ENCODE data around the gene SPON2. TPM values are rescaled to one million over a fixed set of nuclear protein-coding genes. Genes with fewer than 3 reads are reported as not detected.
A peak's percentile ranks its signal among the peaks of the same experiment; 100 is the strongest.

The SPON2 gene
- total RNA-seq, 1 experiment from 2014 or later, result 1.8 TPM

DNA sequence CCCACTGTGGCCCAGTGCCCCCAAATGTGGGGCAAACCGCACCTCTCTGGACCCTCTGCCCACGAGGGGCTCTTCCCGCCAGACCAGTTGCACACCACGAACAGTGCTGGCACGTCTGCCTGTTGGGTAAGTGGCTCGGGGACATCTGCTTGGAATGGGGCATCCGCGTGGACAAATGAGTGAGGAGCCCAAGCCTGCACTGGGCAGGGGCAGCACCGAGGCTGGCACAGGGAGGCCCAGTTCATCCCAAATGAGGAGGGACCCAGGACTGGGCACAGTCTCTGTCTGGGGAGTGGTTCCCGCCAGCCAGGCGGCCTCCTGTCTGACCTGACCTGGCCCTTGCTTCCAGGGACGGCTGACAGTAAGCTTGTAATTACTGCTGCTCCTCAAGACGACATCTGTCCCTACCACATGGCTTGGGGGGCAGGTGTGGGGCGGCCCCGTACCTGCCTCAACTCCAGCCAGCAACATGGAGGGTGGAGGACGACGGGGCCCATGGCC, 3.2 kb downstream of the SPON2 start:
- Histone ChIP-seq H3K4me1 (ENCODE audit: control insufficient read depth, insufficient read depth, low read length) (peaks cover 6% of the 10 kb centered on the region; the same call in 1 of the 2 replicates), H3K36me3 (ENCODE audit: control insufficient read depth, insufficient read depth, low read length) (no peaks in the 10 kb centered on the region), H3K27ac (ENCODE audit: low read length) (no peak overlapping the region), H3K9me3 (ENCODE audit: control insufficient read depth, insufficient read depth, low read depth, low read length) (no peaks in the 10 kb centered on the region), H3K27me3 (ENCODE audit: control insufficient read depth, insufficient read depth, low read length) (no peaks in the 10 kb centered on the region), H3K4me3 (ENCODE audit: low read depth in 2 of 2, low read length in 2 of 2) (no peak overlapping the region)
- DNase-seq (ENCODE audit: low read depth, low spot score), result no peak
- intact Hi-C loops (cut with micrococcal nuclease; ENCODE audit: unreplicated experiment), result no loop called here
- ChIA-PET CTCF (interaction anchor here (0.5 to 0.6 kb wide), 2 partner anchors 11 to 182 kb away, joined by 3 read pairs; no protein-coding TSS in a partner anchor), POLR2A (no interaction called here)
- TF ChIP-seq, protein P1, sequence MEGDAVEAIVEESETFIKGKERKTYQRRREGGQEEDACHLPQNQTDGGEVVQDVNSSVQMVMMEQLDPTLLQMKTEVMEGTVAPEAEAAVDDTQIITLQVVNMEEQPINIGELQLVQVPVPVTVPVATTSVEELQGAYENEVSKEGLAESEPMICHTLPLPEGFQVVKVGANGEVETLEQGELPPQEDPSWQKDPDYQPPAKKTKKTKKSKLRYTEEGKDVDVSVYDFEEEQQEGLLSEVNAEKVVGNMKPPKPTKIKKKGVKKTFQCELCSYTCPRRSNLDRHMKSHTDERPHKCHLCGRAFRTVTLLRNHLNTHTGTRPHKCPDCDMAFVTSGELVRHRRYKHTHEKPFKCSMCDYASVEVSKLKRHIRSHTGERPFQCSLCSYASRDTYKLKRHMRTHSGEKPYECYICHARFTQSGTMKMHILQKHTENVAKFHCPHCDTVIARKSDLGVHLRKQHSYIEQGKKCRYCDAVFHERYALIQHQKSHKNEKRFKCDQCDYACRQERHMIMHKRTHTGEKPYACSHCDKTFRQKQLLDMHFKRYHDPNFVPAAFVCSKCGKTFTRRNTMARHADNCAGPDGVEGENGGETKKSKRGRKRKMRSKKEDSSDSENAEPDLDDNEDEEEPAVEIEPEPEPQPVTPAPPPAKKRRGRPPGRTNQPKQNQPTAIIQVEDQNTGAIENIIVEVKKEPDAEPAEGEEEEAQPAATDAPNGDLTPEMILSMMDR (IDR thresholded peaks at IDR 0.05), result no peak
- no peak for TF ChIP-seq TCF7L2 (IDR thresholded peaks at IDR 0.05; ENCODE audit: low read depth, low read length)
- TF ChIP-seq POLR2AphosphoS5 (IDR thresholded peaks at IDR 0.05; ENCODE audit: low read depth, low read length), result no peak
- TF ChIP-seq SIN3A (IDR thresholded peaks at IDR 0.05; ENCODE audit: borderline replicate concordance, insufficient read depth, low read depth, low read length), result no peak
- TF ChIP-seq, protein P2, sequence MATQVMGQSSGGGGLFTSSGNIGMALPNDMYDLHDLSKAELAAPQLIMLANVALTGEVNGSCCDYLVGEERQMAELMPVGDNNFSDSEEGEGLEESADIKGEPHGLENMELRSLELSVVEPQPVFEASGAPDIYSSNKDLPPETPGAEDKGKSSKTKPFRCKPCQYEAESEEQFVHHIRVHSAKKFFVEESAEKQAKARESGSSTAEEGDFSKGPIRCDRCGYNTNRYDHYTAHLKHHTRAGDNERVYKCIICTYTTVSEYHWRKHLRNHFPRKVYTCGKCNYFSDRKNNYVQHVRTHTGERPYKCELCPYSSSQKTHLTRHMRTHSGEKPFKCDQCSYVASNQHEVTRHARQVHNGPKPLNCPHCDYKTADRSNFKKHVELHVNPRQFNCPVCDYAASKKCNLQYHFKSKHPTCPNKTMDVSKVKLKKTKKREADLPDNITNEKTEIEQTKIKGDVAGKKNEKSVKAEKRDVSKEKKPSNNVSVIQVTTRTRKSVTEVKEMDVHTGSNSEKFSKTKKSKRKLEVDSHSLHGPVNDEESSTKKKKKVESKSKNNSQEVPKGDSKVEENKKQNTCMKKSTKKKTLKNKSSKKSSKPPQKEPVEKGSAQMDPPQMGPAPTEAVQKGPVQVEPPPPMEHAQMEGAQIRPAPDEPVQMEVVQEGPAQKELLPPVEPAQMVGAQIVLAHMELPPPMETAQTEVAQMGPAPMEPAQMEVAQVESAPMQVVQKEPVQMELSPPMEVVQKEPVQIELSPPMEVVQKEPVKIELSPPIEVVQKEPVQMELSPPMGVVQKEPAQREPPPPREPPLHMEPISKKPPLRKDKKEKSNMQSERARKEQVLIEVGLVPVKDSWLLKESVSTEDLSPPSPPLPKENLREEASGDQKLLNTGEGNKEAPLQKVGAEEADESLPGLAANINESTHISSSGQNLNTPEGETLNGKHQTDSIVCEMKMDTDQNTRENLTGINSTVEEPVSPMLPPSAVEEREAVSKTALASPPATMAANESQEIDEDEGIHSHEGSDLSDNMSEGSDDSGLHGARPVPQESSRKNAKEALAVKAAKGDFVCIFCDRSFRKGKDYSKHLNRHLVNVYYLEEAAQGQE (IDR thresholded peaks at IDR 0.05; ENCODE audit: insufficient read depth in 1 of 2, low read depth in 2 of 2, low read length in 1 of 2), result no peak
- in situ Hi-C loops (cut with HindIII; ENCODE audit: low pct_unique_long_range_greater_than_20kb, low sequenced_read_pairs), result no loop called here
- BruUV-seq (replicated peaks), result no TSS peak
- no peak for ATAC-seq

DNA sequence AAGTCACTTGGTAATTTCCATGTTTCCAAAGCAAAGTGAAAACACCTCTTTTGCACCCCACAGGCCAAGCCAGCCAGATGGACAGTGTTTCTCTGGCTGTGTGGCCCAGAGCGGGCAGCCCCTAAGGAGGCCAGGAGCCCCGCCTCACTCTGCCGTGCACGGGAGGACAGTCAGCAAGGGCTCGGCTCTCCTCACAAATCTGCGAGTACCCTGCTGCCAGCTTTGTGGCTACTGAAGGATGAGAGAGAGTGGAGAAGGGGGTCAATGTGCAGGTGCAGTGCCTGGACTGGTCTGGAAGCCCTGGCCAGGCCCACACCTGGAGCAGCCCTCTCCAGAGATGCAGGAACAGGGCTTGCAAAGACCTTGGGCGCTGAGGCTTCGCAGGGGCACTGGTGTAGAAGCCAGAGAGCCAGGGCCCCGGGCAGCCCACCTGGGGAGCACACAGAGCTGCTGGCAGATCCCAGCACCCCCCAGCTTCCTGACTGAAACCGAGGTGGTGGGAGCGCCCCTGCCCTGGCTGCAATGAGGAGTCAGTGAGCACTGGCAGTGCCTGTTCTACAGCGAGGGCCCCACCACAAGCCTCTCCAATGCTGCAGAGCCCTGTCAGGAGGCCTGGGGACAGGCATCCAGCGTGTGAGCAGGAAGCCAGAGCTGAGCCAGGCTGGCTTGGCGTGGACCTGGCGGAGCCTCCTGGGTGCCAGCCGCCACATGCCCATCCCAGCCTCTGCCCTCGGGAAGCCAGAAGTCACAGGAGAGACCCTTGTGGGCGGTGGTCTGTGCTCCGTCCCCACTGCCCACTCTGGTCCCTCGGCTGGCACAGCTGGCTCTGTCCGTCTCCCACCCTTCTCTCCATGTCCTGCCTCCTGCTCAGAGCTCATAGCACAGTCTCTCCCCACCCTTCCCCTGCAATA, 3.9 kb downstream of the SPON2 start:
- intact Hi-C loops (cut with micrococcal nuclease; ENCODE audit: unreplicated experiment), result no loop called here
- in situ Hi-C loops (cut with HindIII; ENCODE audit: low pct_unique_long_range_greater_than_20kb, low sequenced_read_pairs), result no loop called here
- H3K4me3 ChIP-seq (ENCODE audit: low read depth in 2 of 2, low read length in 2 of 2), result peak overlapping the region; percentile 64 to 68
- H3K4me1 ChIP-seq (ENCODE audit: control insufficient read depth, insufficient read depth, low read length), result peaks cover 6% of the 10 kb centered on the region; the same call in 1 of the 2 replicates
- 0 out of 2 replicates have a peak overlapping the region, but pooled peaks have one; percentile 65 for H3K27ac ChIP-seq (ENCODE audit: low read length)
- TF ChIP-seq, protein P1 (IDR thresholded peaks at IDR 0.05), result no peak
- TF ChIP-seq, protein P2 (IDR thresholded peaks at IDR 0.05; ENCODE audit: insufficient read depth in 1 of 2, low read depth in 2 of 2, low read length in 1 of 2), result no peak
- TF ChIP-seq SIN3A (IDR thresholded peaks at IDR 0.05; ENCODE audit: borderline replicate concordance, insufficient read depth, low read depth, low read length), result no peak
- no peak for TF ChIP-seq POLR2AphosphoS5 (IDR thresholded peaks at IDR 0.05; ENCODE audit: low read depth, low read length)
- no peak for TF ChIP-seq TCF7L2 (IDR thresholded peaks at IDR 0.05; ENCODE audit: low read depth, low read length)
- H3K27me3 ChIP-seq (ENCODE audit: control insufficient read depth, insufficient read depth, low read length), result no peaks in the 10 kb centered on the region
- ChIA-PET CTCF (interaction anchor here (0.6 kb wide), 1 partner anchor 69 kb away, joined by 7 read pairs; no protein-coding TSS in a partner anchor), POLR2A (interaction anchor here (0.6 kb wide), 2 partner anchors 158 to 1491 kb away, joined by 3 to 4 read pairs; no protein-coding TSS in a partner anchor)
- DNase-seq (ENCODE audit: low read depth, low spot score) (no peak), ATAC-seq (no peak)
- no peaks in the 10 kb centered on the region for H3K36me3 ChIP-seq (ENCODE audit: control insufficient read depth, insufficient read depth, low read length)
- BruUV-seq (replicated peaks), result no TSS peak
- H3K9me3 ChIP-seq (ENCODE audit: control insufficient read depth, insufficient read depth, low read depth, low read length), result no peaks in the 10 kb centered on the region

All from Panc1 (cell line).